Skeletal muscle satellite cell (primary cell): ENCODE data around the gene TMEM120B.

ENCODE experiments used
- H3K27me3 ChIP-seq: 2 replicates; pipeline ENCODE4 v1.7.0; 2013; ENCODE audit warnings: low read length; ENCODE audit not compliant: control insufficient read depth, insufficient read depth
- H3K36me3 ChIP-seq: 2 replicates; pipeline ENCODE4 v1.7.0; 2013; ENCODE audit warnings: mild to moderate bottlenecking, control low read depth, low read length; ENCODE audit not compliant: insufficient read depth
- H3K4me1 ChIP-seq: 2 replicates; pipeline ENCODE4 v1.7.0; 2013; ENCODE audit warnings: low read length; ENCODE audit not compliant: control insufficient read depth, insufficient read depth
- H3K4me2 ChIP-seq: 2 replicates; pipeline ENCODE4 v1.7.0; 2013; ENCODE audit warnings: mild to moderate bottlenecking, low read length
- H3K4me3 ChIP-seq: 2 replicates; pipeline ENCODE4 v1.7.0; 2013; ENCODE audit warnings: low read length
- H3K9ac ChIP-seq: 2 replicates; pipeline ENCODE4 v1.7.0; 2013; ENCODE audit warnings: mild to moderate bottlenecking, low read depth, low read length, moderate library complexity
- H3K9me3 ChIP-seq: replicated peaks from 2 replicates; pipeline ENCODE4 v1.7.0; 2013; ENCODE audit warnings: mild to moderate bottlenecking, control low read depth, low read length

The TMEM120B gene

DNA sequence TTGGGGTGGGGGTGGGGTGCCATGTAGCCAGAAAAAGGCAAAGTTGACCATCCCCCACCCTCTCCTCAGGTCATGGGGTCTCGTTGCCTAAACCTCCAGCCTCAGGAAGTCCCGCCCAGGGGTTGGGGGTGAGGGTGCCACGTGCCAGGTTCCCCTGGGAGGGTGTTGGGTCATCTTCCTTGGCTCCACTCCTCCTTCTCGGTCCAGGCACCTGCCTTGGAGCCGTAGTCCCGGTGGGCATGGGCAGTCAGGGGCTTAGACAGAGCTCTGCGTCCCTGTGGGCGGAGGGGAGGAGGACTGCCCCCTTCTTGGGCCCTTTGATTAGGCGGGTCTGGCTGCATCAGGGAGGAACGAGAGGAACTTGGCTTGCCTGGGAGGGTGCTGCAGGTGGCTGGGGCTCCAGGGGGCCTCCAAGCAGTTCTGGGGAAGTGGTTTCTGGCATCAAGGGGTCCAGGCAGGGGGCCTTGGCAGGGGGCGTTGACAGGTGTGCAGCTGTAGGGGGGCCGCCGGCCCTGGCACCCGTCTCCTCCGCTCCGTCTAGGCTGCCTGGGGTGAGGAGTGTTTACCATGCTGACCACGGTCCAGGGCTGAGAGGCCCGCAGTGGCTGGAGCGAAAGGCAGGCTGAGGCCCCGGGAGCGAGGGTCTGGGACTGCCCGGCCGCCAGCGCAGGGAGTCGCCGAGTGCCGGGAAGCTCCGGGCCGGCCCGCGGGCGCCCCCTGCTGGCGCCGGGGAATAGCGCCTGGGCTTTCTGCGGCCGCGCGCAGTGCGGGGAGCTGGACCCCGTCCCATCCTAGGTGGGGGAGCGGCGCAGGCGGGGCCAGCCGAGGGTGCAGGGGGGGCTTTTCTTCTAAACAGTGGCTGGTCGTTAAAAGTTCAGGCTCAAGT is 99.1 kb downstream of the TMEM120B start:
- Histone ChIP-seq H3K4me2 (peak overlapping the region; percentile 95), H3K4me3 (peak overlapping the region; percentile 75), H3K9me3 (no peaks in the 10 kb centered on the region), H3K36me3 (peaks cover 75% of the 10 kb centered on the region), H3K9ac (peak overlapping the region; percentile 69), H3K27me3 (no peaks in the 10 kb centered on the region), H3K4me1 (peaks cover 32% of the 10 kb centered on the region)

DNA sequence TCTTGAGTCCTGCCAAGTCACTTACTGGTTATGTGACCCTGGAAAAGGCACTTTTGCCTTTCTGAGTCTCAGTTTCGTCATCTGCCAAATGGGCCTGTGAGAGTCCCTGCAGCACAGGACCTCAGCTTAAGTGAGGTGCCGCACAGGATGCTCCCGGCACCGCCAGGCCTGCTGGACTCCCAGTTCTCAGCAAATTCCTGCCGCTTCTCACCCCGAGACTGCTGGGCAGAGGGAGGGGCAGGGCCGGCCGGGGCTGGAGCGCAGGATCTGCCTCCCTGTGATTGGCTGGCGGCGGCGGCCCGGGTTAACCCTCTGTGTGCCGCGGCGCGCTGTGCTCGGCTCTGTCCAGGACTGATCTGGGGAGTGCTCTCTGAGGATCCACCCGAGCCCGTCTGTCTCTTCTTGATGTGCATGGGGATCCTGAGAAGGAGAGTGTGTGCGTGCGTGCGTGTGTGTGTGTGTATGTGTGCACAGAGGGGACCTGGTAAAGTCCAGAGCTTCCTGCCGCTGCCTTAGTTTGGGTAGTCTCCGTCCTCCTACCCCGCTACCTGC is 99.8 kb downstream of the TMEM120B start:
- Histone ChIP-seq H3K9ac (peak overlapping the region; percentile 69), H3K4me2 (peak overlapping the region; percentile 95), H3K4me1 (peaks cover 26% of the 10 kb centered on the region), H3K4me3 (peak overlapping the region; percentile 75), H3K36me3 (peaks cover 75% of the 10 kb centered on the region), H3K9me3 (no peaks in the 10 kb centered on the region), H3K27me3 (no peaks in the 10 kb centered on the region)

DNA sequence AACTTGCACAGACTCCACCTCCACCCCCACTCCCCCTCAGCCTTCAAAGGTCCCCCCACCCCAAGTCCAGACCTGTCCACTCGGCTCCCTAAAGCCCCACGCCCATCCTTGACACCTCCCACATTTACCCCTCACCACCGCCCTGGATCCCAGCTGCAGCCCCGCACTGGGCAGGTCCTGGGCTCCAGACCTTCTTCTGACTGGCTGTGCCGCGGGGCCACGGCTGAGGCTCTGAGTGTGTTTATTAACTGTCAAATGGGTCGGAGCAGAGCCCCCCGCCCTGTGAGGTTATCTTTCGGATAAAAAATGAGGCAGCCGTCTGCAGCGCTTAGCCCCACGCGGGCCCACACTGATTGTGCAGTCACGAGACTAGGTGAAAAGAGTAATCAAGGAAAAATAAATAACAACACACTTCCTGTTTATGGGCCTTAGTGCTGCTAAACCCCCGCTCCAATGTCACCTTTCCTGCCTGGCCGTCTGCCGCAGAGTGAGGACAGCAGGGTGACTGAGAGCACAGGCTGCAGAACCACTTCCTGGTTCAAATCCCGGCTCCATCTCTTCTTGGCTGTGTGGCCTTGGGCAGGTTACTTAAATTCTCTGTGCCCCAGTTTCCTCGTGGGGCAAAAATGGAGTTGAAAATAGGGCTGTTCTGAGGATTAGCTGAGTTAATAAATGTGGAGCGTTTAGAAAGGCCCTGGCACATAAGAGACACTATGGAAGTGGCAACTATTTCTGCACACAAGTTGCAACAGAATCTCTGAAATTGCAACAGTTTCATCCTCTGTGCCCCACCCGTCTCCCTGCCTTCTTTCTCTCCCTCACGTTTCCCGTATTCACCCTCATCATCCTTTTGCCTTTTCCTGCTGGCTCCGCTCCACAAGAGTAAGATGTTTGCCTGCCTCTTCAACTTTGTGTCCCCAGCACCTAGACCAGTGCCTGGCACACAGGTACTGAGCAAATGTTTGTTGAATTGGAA is 100.7 kb downstream of the TMEM120B start:
- H3K4me2 ChIP-seq: peak overlapping the region; percentile 95
- peaks cover 26% of the 10 kb centered on the region for H3K4me1 ChIP-seq
- H3K9ac ChIP-seq: no peak overlapping the region
- no peaks in the 10 kb centered on the region for H3K27me3 ChIP-seq
- H3K36me3 ChIP-seq: peaks cover 77% of the 10 kb centered on the region
- no peaks in the 10 kb centered on the region for H3K9me3 ChIP-seq
- H3K4me3 ChIP-seq: peak overlapping the region; percentile 75

GRCh38 chr12:121813951-121814350 is 101.4 kb downstream of the TMEM120B start:
- H3K4me2 ChIP-seq: no peak overlapping the region
- H3K27me3 ChIP-seq: no peaks in the 10 kb centered on the region
- no peak overlapping the region for H3K9ac ChIP-seq
- H3K4me1 ChIP-seq: peaks cover 26% of the 10 kb centered on the region
- H3K9me3 ChIP-seq: no peaks in the 10 kb centered on the region
- no peak overlapping the region for H3K4me3 ChIP-seq
- peaks cover 72% of the 10 kb centered on the region for H3K36me3 ChIP-seq

GRCh38 chr12:121814429-121815119 is 102.0 kb downstream of the TMEM120B start:
- peaks cover 70% of the 10 kb centered on the region for H3K36me3 ChIP-seq
- no peaks in the 10 kb centered on the region for H3K27me3 ChIP-seq
- no peaks in the 10 kb centered on the region for H3K9me3 ChIP-seq
- peaks cover 26% of the 10 kb centered on the region for H3K4me1 ChIP-seq
- no peak overlapping the region for H3K9ac ChIP-seq
- H3K4me3 ChIP-seq: no peak overlapping the region
- H3K4me2 ChIP-seq: no peak overlapping the region

GRCh38 chr12:121815263-121815662 is 102.7 kb downstream of the TMEM120B start:
- H3K4me3 ChIP-seq: no peak overlapping the region
- no peak overlapping the region for H3K9ac ChIP-seq
- H3K9me3 ChIP-seq: no peaks in the 10 kb centered on the region
- H3K36me3 ChIP-seq: peaks cover 70% of the 10 kb centered on the region
- peaks cover 26% of the 10 kb centered on the region for H3K4me1 ChIP-seq
- no peak overlapping the region for H3K4me2 ChIP-seq
- H3K27me3 ChIP-seq: no peaks in the 10 kb centered on the region

- H3K27me3 ChIP-seq: no peaks in the 10 kb centered on the region
- peaks cover 15% of the 10 kb centered on the region for H3K4me1 ChIP-seq
- no peak overlapping the region for H3K4me3 ChIP-seq
- peaks cover 62% of the 10 kb centered on the region for H3K36me3 ChIP-seq
- H3K9ac ChIP-seq: no peak overlapping the region
- H3K4me2 ChIP-seq: no peak overlapping the region
- H3K9me3 ChIP-seq: no peaks in the 10 kb centered on the region
Observed at GRCh38 chr12:121816925-121817647, 104.5 kb downstream of the TMEM120B start.

DNA sequence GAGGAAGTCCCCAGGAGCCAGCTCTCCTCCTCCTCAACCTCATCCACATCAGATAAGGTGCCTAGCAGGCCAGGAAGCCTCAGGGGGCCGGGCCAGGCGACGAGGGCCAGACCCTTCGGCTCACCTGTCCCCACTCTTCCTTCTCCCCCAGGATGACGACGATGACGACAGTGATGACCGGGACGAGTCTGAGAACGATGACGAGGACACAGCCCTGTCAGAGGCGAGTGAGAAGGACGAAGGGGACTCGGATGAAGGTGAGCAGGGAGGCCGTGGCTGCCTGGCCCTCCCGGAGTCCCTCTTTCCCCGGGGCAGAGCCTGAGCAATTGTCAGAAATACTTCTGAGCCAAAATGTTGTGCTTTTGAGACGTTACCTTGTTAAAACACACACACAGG is 105.1 kb downstream of the TMEM120B start:
- H3K9ac ChIP-seq: no peak overlapping the region
- H3K36me3 ChIP-seq: peaks cover 68% of the 10 kb centered on the region
- H3K27me3 ChIP-seq: no peaks in the 10 kb centered on the region
- peaks cover 10% of the 10 kb centered on the region for H3K4me1 ChIP-seq
- H3K4me2 ChIP-seq: no peak overlapping the region
- no peaks in the 10 kb centered on the region for H3K9me3 ChIP-seq
- H3K4me3 ChIP-seq: no peak overlapping the region

GRCh38 chr12:121819212-121819949 is 106.8 kb downstream of the TMEM120B start:
- H3K4me3 ChIP-seq: no peak overlapping the region
- H3K9me3 ChIP-seq: no peaks in the 10 kb centered on the region
- peaks cover 71% of the 10 kb centered on the region for H3K36me3 ChIP-seq
- H3K4me2 ChIP-seq: no peak overlapping the region
- no peaks in the 10 kb centered on the region for H3K27me3 ChIP-seq
- no peak overlapping the region for H3K9ac ChIP-seq
- no peaks in the 10 kb centered on the region for H3K4me1 ChIP-seq

GRCh38 chr12:121820056-121820455 is 107.5 kb downstream of the TMEM120B start:
- Histone ChIP-seq H3K27me3 (no peaks in the 10 kb centered on the region), H3K4me2 (no peak overlapping the region), H3K4me3 (no peak overlapping the region), H3K9ac (no peak overlapping the region), H3K9me3 (no peaks in the 10 kb centered on the region), H3K36me3 (peaks cover 70% of the 10 kb centered on the region), H3K4me1 (no peaks in the 10 kb centered on the region)
